CD4-positive, alpha-beta T cell treated with Interleukin-17A for 1 hour (primary cell): ENCODE results near the gene ZDHHC21.
"Not testable (repeated sequence)": the region's sequence is repeated elsewhere in the genome, so short reads cannot be mapped to it uniquely, and the experiment has no call there.

Experiments used
- DNase-seq: peaks from one replicate; pipeline ENCODE4 v3.0.0-alpha.2; 2020

The ZDHHC21 gene

GRCh38 chr9:14693251-14693861, at the start of gene ZDHHC21:
TSS of gene ZDHHC21 (minus strand) at chr9:14693432. CDS start at chr9:14674340, 19,092 bp downstream.
- peak; percentile 48 for DNase-seq

GRCh38 chr9:14741369-14741768, 48.1 kb upstream of the ZDHHC21 start:
- no peak for DNase-seq

- DNase-seq = no peak
Measured at GRCh38 chr9:14733133-14733532, 39.9 kb upstream of the ZDHHC21 start.

- no peak for DNase-seq
Measured at GRCh38 chr9:14731294-14731981, 38.2 kb upstream of the ZDHHC21 start.

- no peak for DNase-seq
Measured at GRCh38 chr9:14730461-14730898, 37.2 kb upstream of the ZDHHC21 start.

GRCh38 chr9:14723301-14723700, 30.1 kb upstream of the ZDHHC21 start:
- DNase-seq = no peak

- DNase-seq = no peak
Measured at GRCh38 chr9:14722391-14723035, 29.3 kb upstream of the ZDHHC21 start, which contains the start of gene CER1. TSS of gene CER1 (minus strand) at chr9:14722733. CDS start at chr9:14722672, 61 bp downstream.

- DNase-seq = no peak
Measured at GRCh38 chr9:14719231-14719923, 26.1 kb upstream of the ZDHHC21 start.

- no peak for DNase-seq
Measured at GRCh38 chr9:14715102-14715501, 21.9 kb upstream of the ZDHHC21 start.

- DNase-seq = no peak
Measured at GRCh38 chr9:14713187-14713767, 20.0 kb upstream of the ZDHHC21 start.

- DNase-seq = no peak
Measured at GRCh38 chr9:14710804-14711203, 17.6 kb upstream of the ZDHHC21 start.

GRCh38 chr9:14706530-14707140, 13.4 kb upstream of the ZDHHC21 start:
- DNase-seq = no peak

- no peak for DNase-seq
Measured at GRCh38 chr9:14705079-14705478, 11.8 kb upstream of the ZDHHC21 start.

- DNase-seq = no peak
Measured at GRCh38 chr9:14704281-14704680, 11.0 kb upstream of the ZDHHC21 start.

- DNase-seq = no peak
Measured at GRCh38 chr9:14702200-14702720, 9.0 kb upstream of the ZDHHC21 start.

- peak; percentile 25 for DNase-seq
Measured at GRCh38 chr9:14692470-14693250, 572 bp downstream of the ZDHHC21 start.

GRCh38 chr9:14690948-14691730, 2.1 kb downstream of the ZDHHC21 start:
- DNase-seq = no peak

GRCh38 chr9:14687042-14687719, 6.1 kb downstream of the ZDHHC21 start:
- no peak for DNase-seq

GRCh38 chr9:14686168-14686567, 7.1 kb downstream of the ZDHHC21 start:
- DNase-seq = no peak

- DNase-seq = not testable (repeated sequence)
Measured at GRCh38 chr9:14682616-14683015, 10.6 kb downstream of the ZDHHC21 start.
